Neural cell (in vitro differentiated cells): ENCODE measurements around the gene TRAF3. TPM values are rescaled to one million over a fixed set of nuclear protein-coding genes. Genes with fewer than 3 reads are reported as not detected.

ENCODE experiments used
- H2AFZ ChIP-seq: fragments of 200-600, 300-800 bp; sonication (generic), shearing (Covaris generic); 2 replicates; pipeline ENCODE4 v1.6.0; 2014; ENCODE audit warnings: low read depth, mild to moderate bottlenecking, antibody characterized with exemption, low read length, moderate library complexity
- H3F3A ChIP-seq: fragments of 200-600 bp; shearing (Covaris generic); 2 replicates; pipeline ENCODE4 v1.6.1; 2016; ENCODE audit warnings: mild to moderate bottlenecking, moderate library complexity, mixed read lengths, antibody characterized with exemption, low read length; ENCODE audit not compliant: insufficient read depth, poor library complexity, severe bottlenecking
- H3K27ac ChIP-seq: fragments of 200-600, 300-800 bp; sonication (generic), shearing (Covaris generic); 2 replicates; pipeline ENCODE4 v1.5.1; 2014; ENCODE audit warnings: mild to moderate bottlenecking, low read length, moderate library complexity
- H3K27me3 ChIP-seq: fragments of 300-800, 200-600 bp; sonication (generic), shearing (Covaris generic); 2 replicates; pipeline ENCODE4 v1.6.0; 2014; ENCODE audit warnings: mild to moderate bottlenecking, low read depth, low read length, moderate library complexity; ENCODE audit not compliant: insufficient read depth
- H3K36me3 ChIP-seq: fragments of 300-800, 200-600 bp; sonication (generic), shearing (Covaris generic); 2 replicates; pipeline ENCODE4 v1.5.1; 2014; ENCODE audit warnings: mild to moderate bottlenecking, antibody characterized with exemption, low read length, moderate library complexity; ENCODE audit not compliant: insufficient read depth
- H3K4me2 ChIP-seq: fragments of 300-800, 200-600 bp; sonication (generic), shearing (Covaris generic); 2 replicates; pipeline ENCODE4 v1.6.0; 2014; ENCODE audit warnings: mild to moderate bottlenecking, low read length
- H3K4me3 ChIP-seq: fragments of 300-800, 200-600 bp; sonication (generic), shearing (Covaris generic); 2 replicates; pipeline ENCODE4 v1.5.1; 2014; ENCODE audit warnings: mild to moderate bottlenecking, low read length, moderate library complexity
- H3K79me2 ChIP-seq: fragments of 200-600 bp; shearing (Covaris generic); replicated peaks from 2 replicates; pipeline ENCODE4 v1.6.0; 2014; ENCODE audit warnings: mild to moderate bottlenecking, low read length, moderate library complexity; ENCODE audit not compliant: insufficient read depth
- H3K9ac ChIP-seq: fragments of 300-800, 200-600 bp; sonication (generic), shearing (Covaris generic); 2 replicates; pipeline ENCODE4 v1.6.1; 2016; ENCODE audit warnings: mild to moderate bottlenecking, low read length, mixed read lengths
- H3K9me2 ChIP-seq: fragments of 200-600 bp; shearing (Covaris generic); 2 replicates; pipeline ENCODE4 v1.6.1; 2016; ENCODE audit warnings: mild to moderate bottlenecking, low read length, mixed read lengths; ENCODE audit not compliant: insufficient read depth
- H3K9me3 ChIP-seq: fragments of 200-600, 300-800 bp; sonication (generic), shearing (Covaris generic); 2 replicates; pipeline ENCODE4 v1.6.1; 2016; ENCODE audit warnings: mild to moderate bottlenecking, mixed run types, low read length, moderate library complexity, mixed read lengths
- H4K20me1 ChIP-seq: fragments of 200-600 bp; shearing (Covaris generic); 2 replicates; pipeline ENCODE4 v1.6.1; 2016; ENCODE audit warnings: mild to moderate bottlenecking, mixed run types; ENCODE audit not compliant: insufficient read depth
- CTCF ChIP-seq: fragments of 450-650 bp; IDR thresholded peaks from 2 replicates; pipeline ENCODE4 v1.5.1; 2014; ENCODE audit warnings: antibody characterized with exemption, mild to moderate bottlenecking, moderate library complexity; ENCODE audit not compliant: poor library complexity, severe bottlenecking
- EP300 ChIP-seq: fragments of 450-650 bp; conservative IDR thresholded peaks from 2 replicates; pipeline ENCODE4 v1.6.1; 2014; ENCODE audit warnings: antibody characterized with exemption, mild to moderate bottlenecking, moderate library complexity; ENCODE audit not compliant: poor library complexity, severe bottlenecking
- EZH2 ChIP-seq: fragments of 200-600, 300-800 bp; shearing (Covaris generic), sonication (generic); IDR thresholded peaks from 2 replicates; pipeline ENCODE4 v1.6.1; 2014; ENCODE audit warnings: antibody characterized with exemption, low read length, borderline replicate concordance, mild to moderate bottlenecking; ENCODE audit not compliant: insufficient read depth, poor library complexity, severe bottlenecking
- MXI1 ChIP-seq: fragments of 450-650 bp; conservative IDR thresholded peaks from 2 replicates; pipeline ENCODE4 v1.6.1; 2014; ENCODE audit warnings: antibody characterized with exemption, mild to moderate bottlenecking; ENCODE audit not compliant: poor library complexity, severe bottlenecking
- POLR2AphosphoS5 ChIP-seq: IDR thresholded peaks from 2 replicates; pipeline ENCODE4 v1.6.1; 2012
- REST ChIP-seq: IDR thresholded peaks from 2 replicates; pipeline ENCODE4 v1.6.1; 2012; ENCODE audit warnings: borderline replicate concordance
- TAF1 ChIP-seq: IDR thresholded peaks from 2 replicates; pipeline ENCODE4 v1.6.1; 2012; ENCODE audit warnings: low read depth
- polyA plus RNA-seq: library from polyadenylated mRNA; depleted of rRNA; stranded (reverse); fragments of >200 nt; gene quantifications from 2 replicates; pipeline ENCODE4 v1.2.3, GENCODE V29; 2014

Gene TRAF3
- polyA plus RNA-seq, 1 donor from 2014 or later: 13.3 TPM

- Histone ChIP-seq H3K79me2 (no peaks in the 10 kb centered on the region), H3K27me3 (no peaks in the 10 kb centered on the region), H3K4me3 (no peak overlapping the region), H3K9me3 (no peaks in the 10 kb centered on the region), H4K20me1 (no peaks in the 10 kb centered on the region), H3K36me3 (no peaks in the 10 kb centered on the region), H3F3A (no peaks in the 10 kb centered on the region), H2AFZ (no peak overlapping the region), H3K9me2 (no peaks in the 10 kb centered on the region), H3K4me2 (no peak overlapping the region), H3K9ac (no peak overlapping the region), H3K27ac (no peak overlapping the region)
- TF ChIP-seq EP300 (no peak), POLR2AphosphoS5 (no peak), REST (no peak), TAF1 (no peak), CTCF (no peak), EZH2 (no peak)
These were observed 6.1 kb upstream of the TRAF3 start for GRCh38 chr14:102771144-102771543.

- no peak overlapping the region for H2AFZ ChIP-seq
- H3K4me2 ChIP-seq: no peak overlapping the region
- H3K4me3 ChIP-seq: no peak overlapping the region
- H3K9me2 ChIP-seq: no peaks in the 10 kb centered on the region
- H3K9ac ChIP-seq: no peak overlapping the region
- H3K9me3 ChIP-seq: no peaks in the 10 kb centered on the region
- H3K27me3 ChIP-seq: no peaks in the 10 kb centered on the region
- H3F3A ChIP-seq: no peaks in the 10 kb centered on the region
- no peaks in the 10 kb centered on the region for H3K36me3 ChIP-seq
- H4K20me1 ChIP-seq: no peaks in the 10 kb centered on the region
- no peak overlapping the region for H3K27ac ChIP-seq
- TF ChIP-seq POLR2AphosphoS5: no peak
- no peak for TF ChIP-seq EZH2
- TF ChIP-seq MXI1: no peak
- no peak for TF ChIP-seq TAF1
- no peaks in the 10 kb centered on the region for H3K79me2 ChIP-seq
These were observed 4.3 kb upstream of the TRAF3 start for GRCh38 chr14:102772781-102773570.
